Stomach (tissue), 19 donors: Measurements from ENCODE around the gene GTPBP2. TPM values are rescaled to one million over a fixed set of nuclear protein-coding genes. Genes with fewer than 3 reads are reported as not detected.

ENCODE experiments used
- DNase-seq, 2 donors: peaks; one replicate each; pipeline versions ENCODE4 v3.0.0 to v3.0.0-alpha.2; 2013 to 2019
- H3K27ac ChIP-seq, 5 donors: fragments of 200-600 bp in 4 of 5; sonication (generic) in 4 of 5; one replicate each; pipeline ENCODE4 v1.5.1; 2013 to 2019; ENCODE audit warnings: mild to moderate bottlenecking in 1 of 5, moderate library complexity in 1 of 5
- H3K27me3 ChIP-seq, 3 donors: fragments of 200-600 bp; sonication (generic); one replicate each; pipeline ENCODE4 v1.5.1; 2017 to 2019; ENCODE audit warnings: mixed run types in 1 of 3
- H3K36me3 ChIP-seq, 4 donors: fragments of 200-600 bp; sonication (generic); 1 replicate in 3 of 4; 2 replicates in 1 of 4; pipeline ENCODE4 v1.5.1; 2016 to 2019
- H3K4me1 ChIP-seq, 4 donors: fragments of 200-600 bp; sonication (generic); one replicate each; pipeline ENCODE4 v1.5.1; 2016 to 2019
- H3K4me3 ChIP-seq, 4 donors: fragments of 200-600 bp; sonication (generic) in 3 of 4; one replicate each; pipeline ENCODE4 v1.5.1; 2016 to 2019; ENCODE audit warnings: mild to moderate bottlenecking in 1 of 4
- H3K9me3 ChIP-seq, 4 donors: fragments of 200-600 bp; sonication (generic); one replicate each; pipeline ENCODE4 v1.5.1; 2016 to 2019
- EP300 ChIP-seq: sonication (generic); formaldehyde crosslinking; IDR thresholded peaks from one replicate; pipeline ENCODE4 v1.6.1; 2017; ENCODE audit warnings: antibody characterized with exemption
- POLR2A ChIP-seq, 4 donors: fragments of 450-650 bp; IDR thresholded peaks; one replicate each; pipeline ENCODE4 v1.6.1; 2016; ENCODE audit warnings: antibody characterized with exemption in 4 of 4, control low read depth in 2 of 4, mild to moderate bottlenecking in 1 of 4, moderate library complexity in 1 of 4
- POLR2AphosphoS5 ChIP-seq, 3 donors: sonication (generic); formaldehyde crosslinking; IDR thresholded peaks; one replicate each; pipeline ENCODE4 v1.6.1; 2016; ENCODE audit warnings: antibody characterized with exemption in 3 of 3
- WGBS, 5 donors: extraction: QIAGEN DNeasy Blood & Tissue Kit in 3 of 5; methylation state at CpG; one replicate each; pipeline versions ENCODE4 v1.1.5 to v1.1.7; 2013 to 2018; 5-methylcytosine and 5-hydroxymethylcytosine counted together
- intact Hi-C: fragments of 100-400 bp; cut with DNase I; formaldehyde crosslinking; loops from one replicate; pipeline ENCODE4 v1.15.1; 2023; ENCODE audit warnings: low total_unique reads
- long read RNA-seq, 10 donors: transcript quantifications; one replicate each; lab custom pipeline, GENCODE V29; 2026
- polyA plus RNA-seq, 3 donors: library from polyadenylated mRNA; stranded (reverse); fragments of 200-250 nt; gene quantifications; one replicate each; pipeline ENCODE4 v1.2.3, GENCODE V29; 2013
- total RNA-seq, 5 donors: library from RNA; depleted of rRNA; stranded (reverse); fragments of >200 nt; gene quantifications; one replicate each; pipeline versions ENCODE4 v1.1.0 to v1.2.3, GENCODE V29; 2014 to 2016
- TF ChIP-seq, protein P1 (sequence below), 7 experiments: fragments of 450-650 bp in 4 of 7; fragments of 200-600 bp in 3 of 7; sonication (generic) in 3 of 7; IDR thresholded peaks; one replicate each; pipeline ENCODE4 v1.5.1; 2016 to 2019; ENCODE audit warnings: antibody characterized with exemption in 7 of 7, control low read depth in 2 of 7, mild to moderate bottlenecking in 1 of 7
- donor health status: healthy with polysubstance abuse.
- donor health status: Bipolar disorder and iron deficiency.
- donor health status: healthy.

Gene GTPBP2
- total RNA-seq, result 10 to 100 TPM; 32.6 to 83.8 (median 66.3) TPM
- 10 to 100 TPM; 26.3 to 48.4 (median 42.3) TPM for polyA plus RNA-seq
- long read RNA-seq, donor 1, partial matches to known transcripts, result 8 of 8 reads
- long read RNA-seq, donor 1, other reads (novel, unspliced or antisense), result 0 of 8 reads
- long read RNA-seq, donor 2, partial matches to known transcripts, result 0 of 2 reads
- long read RNA-seq, donor 2, other reads (novel, unspliced or antisense), result 0 of 2 reads
- long read RNA-seq, donor 3, result 0 reads
- long read RNA-seq, donor 4, result 0 reads
- long read RNA-seq, donor 5, partial matches to known transcripts, result 0 of 1 reads
- long read RNA-seq, donor 5, other reads (novel, unspliced or antisense), result 0 of 1 reads
- long read RNA-seq, donor 6, partial matches to known transcripts, result 0 of 2 reads
- long read RNA-seq, donor 6, other reads (novel, unspliced or antisense), result 0 of 2 reads
- long read RNA-seq, donor 7, result 0 reads
- long read RNA-seq, donor 8, result 0 reads
- long read RNA-seq, donor 9, partial matches to known transcripts, result 8 of 9 reads
- long read RNA-seq, donor 9, other reads (novel, unspliced or antisense), result 0 of 9 reads
- long read RNA-seq, donor 10, result 0 reads

DNA sequence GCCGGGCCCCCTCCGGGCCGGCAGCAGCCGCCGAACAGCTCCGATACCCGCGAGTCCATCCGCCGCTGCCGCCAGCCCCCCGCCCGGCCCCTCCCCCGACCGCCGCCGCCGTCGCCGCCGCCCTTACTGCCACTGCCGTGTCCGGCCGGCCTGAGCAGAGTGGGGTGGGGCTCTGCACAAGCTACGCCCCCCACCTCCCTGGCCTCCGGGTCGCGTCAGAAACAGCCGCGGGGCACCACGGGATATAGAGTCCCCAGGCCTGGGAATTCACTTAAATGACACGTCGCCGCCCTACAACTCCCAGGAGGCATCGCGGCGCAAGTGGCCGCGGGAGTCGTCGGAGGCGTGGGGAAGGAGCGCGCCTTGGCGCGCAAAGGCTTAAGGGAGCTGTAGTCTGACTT, at the start of gene GTPBP2:
GTPBP2 (minus strand) TSS at position 161 of the 401 bp plus-strand sequence; CDS start at position 59, 102 bp downstream.
- intact Hi-C loops, result no loop called here
- Histone ChIP-seq H3K27me3 (no peaks in the 10 kb centered on the region), H3K9me3 (no peaks in the 10 kb centered on the region), H3K36me3 (peaks cover 19 to 26% (median 22%) of the 10 kb centered on the region in 4 donors), H3K27ac (peak within 1 kb of the TSS; percentile 96 to 99 (median 98)), H3K4me3 (peak within 1 kb of the TSS; percentile 60 to 96 (median 83)), H3K4me1 (peaks cover 22 to 45% (median 33%) of the 10 kb centered on the region in 4 donors)
- peak; percentile 99 to 100 for DNase-seq
- TF ChIP-seq POLR2AphosphoS5 (IDR thresholded peaks at IDR 0.05), result peak; percentile 85 to 93 (median 87)
- TF ChIP-seq EP300, result no peak
- WGBS, 5 donors, result 0 to 2% (median 0%) methylated on average over 13 to 46 of the region's 46 CpGs

- Histone ChIP-seq H3K27ac (no peak overlapping the region), H3K9me3 (no peaks in the 10 kb centered on the region), H3K4me1 (peaks cover 5 to 32% (median 16%) of the 10 kb centered on the region in 4 donors), H3K4me3 (no peak overlapping the region), H3K36me3 (peaks cover 62 to 92% (median 89%) of the 10 kb centered on the region in 4 donors), H3K27me3 (no peaks in the 10 kb centered on the region)
- intact Hi-C loops, result no loop called here
- WGBS, 5 donors, result 83 to 94% (median 91%) methylated on average over 7 of the region's 7 CpGs
- TF ChIP-seq POLR2AphosphoS5 (IDR thresholded peaks at IDR 0.05) (no peak), POLR2A (IDR thresholded peaks at IDR 0.05) (no peak), EP300 (no peak)
- TF ChIP-seq, protein P1, sequence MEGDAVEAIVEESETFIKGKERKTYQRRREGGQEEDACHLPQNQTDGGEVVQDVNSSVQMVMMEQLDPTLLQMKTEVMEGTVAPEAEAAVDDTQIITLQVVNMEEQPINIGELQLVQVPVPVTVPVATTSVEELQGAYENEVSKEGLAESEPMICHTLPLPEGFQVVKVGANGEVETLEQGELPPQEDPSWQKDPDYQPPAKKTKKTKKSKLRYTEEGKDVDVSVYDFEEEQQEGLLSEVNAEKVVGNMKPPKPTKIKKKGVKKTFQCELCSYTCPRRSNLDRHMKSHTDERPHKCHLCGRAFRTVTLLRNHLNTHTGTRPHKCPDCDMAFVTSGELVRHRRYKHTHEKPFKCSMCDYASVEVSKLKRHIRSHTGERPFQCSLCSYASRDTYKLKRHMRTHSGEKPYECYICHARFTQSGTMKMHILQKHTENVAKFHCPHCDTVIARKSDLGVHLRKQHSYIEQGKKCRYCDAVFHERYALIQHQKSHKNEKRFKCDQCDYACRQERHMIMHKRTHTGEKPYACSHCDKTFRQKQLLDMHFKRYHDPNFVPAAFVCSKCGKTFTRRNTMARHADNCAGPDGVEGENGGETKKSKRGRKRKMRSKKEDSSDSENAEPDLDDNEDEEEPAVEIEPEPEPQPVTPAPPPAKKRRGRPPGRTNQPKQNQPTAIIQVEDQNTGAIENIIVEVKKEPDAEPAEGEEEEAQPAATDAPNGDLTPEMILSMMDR (IDR thresholded peaks at IDR 0.05), result no peak
- no peak for DNase-seq
These were observed 49.3 kb upstream of the GTPBP2 start for GRCh38 chr6:43678341-43678740.

DNA sequence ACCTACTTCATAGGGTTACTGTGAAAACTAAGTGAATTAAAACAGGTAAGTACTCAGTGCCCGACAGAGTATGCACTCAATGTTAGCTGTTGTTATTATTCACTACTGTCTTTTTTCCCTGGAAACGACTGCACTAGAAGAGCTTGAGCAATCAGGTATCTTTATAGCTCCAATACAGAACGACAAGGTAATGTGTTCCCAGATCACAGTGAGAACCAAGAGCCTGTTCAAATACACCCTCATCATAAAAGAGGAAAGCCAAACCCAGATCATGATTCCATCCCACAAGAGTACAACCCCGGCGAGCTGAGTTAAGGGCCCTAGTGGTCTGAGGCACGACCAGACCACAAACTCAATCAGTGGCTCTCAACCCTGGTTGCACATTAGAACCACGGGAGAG, 48.7 kb upstream of the GTPBP2 start:
- intact Hi-C loops, result no loop called here
- WGBS, 5 donors, result 82 to 91% (median 85%) methylated on average over 7 of the region's 7 CpGs
- Histone ChIP-seq H3K9me3 (no peaks in the 10 kb centered on the region), H3K4me3 (no peak overlapping the region), H3K27me3 (no peaks in the 10 kb centered on the region), H3K4me1 (peaks cover under 1 to 32% (median 16%) of the 10 kb centered on the region in 4 donors), H3K36me3 (peaks cover 65 to 95% (median 91%) of the 10 kb centered on the region in 4 donors), H3K27ac (no peak overlapping the region)
- no peak for TF ChIP-seq POLR2AphosphoS5 (IDR thresholded peaks at IDR 0.05)
- TF ChIP-seq EP300, result no peak
- TF ChIP-seq, protein P1 (IDR thresholded peaks at IDR 0.05), result no peak
- no peak for TF ChIP-seq POLR2A (IDR thresholded peaks at IDR 0.05)
- DNase-seq, result no peak

- H3K27me3 ChIP-seq, result no peaks in the 10 kb centered on the region
- H3K4me1 ChIP-seq, result peaks cover 7 to 32% (median 18%) of the 10 kb centered on the region in 4 donors
- no peak overlapping the region for H3K27ac ChIP-seq
- peaks cover 67 to 95% (median 93%) of the 10 kb centered on the region in 4 donors for H3K36me3 ChIP-seq
- no peak for DNase-seq
- TF ChIP-seq EP300, result no peak
- TF ChIP-seq POLR2AphosphoS5 (IDR thresholded peaks at IDR 0.05), result no peak
- TF ChIP-seq, protein P1 (IDR thresholded peaks at IDR 0.05), result no peak
- no peak for TF ChIP-seq POLR2A (IDR thresholded peaks at IDR 0.05)
- 83 to 89% (median 84%) methylated on average over 6 to 7 of the region's 7 CpGs for WGBS, 5 donors
- H3K4me3 ChIP-seq, result no peak overlapping the region
- no peaks in the 10 kb centered on the region for H3K9me3 ChIP-seq
- intact Hi-C loops, result no loop called here
These were observed 48.0 kb upstream of the GTPBP2 start for GRCh38 chr6:43676962-43677606.
